ENCODE results near the gene NPHS1.
"Not testable (repeated sequence)": the region's sequence is repeated elsewhere in the genome, so short reads cannot be mapped to it uniquely, and the experiment has no call there.

The NPHS1 gene, protein sequence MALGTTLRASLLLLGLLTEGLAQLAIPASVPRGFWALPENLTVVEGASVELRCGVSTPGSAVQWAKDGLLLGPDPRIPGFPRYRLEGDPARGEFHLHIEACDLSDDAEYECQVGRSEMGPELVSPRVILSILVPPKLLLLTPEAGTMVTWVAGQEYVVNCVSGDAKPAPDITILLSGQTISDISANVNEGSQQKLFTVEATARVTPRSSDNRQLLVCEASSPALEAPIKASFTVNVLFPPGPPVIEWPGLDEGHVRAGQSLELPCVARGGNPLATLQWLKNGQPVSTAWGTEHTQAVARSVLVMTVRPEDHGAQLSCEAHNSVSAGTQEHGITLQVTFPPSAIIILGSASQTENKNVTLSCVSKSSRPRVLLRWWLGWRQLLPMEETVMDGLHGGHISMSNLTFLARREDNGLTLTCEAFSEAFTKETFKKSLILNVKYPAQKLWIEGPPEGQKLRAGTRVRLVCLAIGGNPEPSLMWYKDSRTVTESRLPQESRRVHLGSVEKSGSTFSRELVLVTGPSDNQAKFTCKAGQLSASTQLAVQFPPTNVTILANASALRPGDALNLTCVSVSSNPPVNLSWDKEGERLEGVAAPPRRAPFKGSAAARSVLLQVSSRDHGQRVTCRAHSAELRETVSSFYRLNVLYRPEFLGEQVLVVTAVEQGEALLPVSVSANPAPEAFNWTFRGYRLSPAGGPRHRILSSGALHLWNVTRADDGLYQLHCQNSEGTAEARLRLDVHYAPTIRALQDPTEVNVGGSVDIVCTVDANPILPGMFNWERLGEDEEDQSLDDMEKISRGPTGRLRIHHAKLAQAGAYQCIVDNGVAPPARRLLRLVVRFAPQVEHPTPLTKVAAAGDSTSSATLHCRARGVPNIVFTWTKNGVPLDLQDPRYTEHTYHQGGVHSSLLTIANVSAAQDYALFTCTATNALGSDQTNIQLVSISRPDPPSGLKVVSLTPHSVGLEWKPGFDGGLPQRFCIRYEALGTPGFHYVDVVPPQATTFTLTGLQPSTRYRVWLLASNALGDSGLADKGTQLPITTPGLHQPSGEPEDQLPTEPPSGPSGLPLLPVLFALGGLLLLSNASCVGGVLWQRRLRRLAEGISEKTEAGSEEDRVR (N-terminal part only)

DNA sequence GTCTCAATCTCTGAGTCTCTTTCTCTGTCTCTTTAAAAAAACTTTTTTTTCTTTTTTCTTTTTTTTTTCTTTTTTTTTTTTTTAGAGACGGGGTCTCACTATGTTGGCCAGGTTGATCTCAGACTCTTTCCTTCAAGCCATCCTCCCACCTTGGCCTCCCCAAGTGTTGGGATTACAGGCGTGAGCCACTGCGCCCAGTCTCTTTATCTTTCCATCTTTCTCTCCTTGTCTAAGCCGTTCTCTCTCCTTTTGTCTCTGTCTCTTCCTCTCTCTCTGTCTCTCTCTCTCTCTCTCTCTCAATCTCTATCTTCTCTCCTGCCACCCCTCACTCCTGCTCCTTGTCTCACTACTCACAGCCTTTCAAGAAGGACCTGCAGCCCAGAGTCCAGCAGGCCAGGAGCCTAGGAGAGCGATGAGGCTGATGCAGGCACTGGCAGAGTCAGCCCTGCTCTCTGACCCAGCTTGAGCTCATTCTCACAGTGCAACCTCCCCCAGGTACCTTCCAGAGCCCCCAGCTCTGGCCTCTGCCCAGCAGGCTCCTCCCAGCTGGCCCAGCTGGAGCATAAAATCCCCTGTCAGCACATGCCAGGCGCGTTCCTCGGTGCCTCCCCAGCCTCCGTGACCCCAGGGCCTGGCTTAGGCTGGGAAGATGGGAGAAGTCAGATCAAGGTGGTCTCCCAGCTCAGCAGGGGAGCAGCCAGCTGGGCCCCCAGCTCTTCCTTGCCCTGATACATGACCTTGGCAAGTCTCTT is at the start of gene NPHS1:
Gene NPHS1, minus strand, starts transcription at position 476 of the 752 bp plus-strand sequence. CDS start 667 bp downstream, outside the sequence.
- no peak for FAIRE-seq
- no peak for DNase-seq (ENCODE audit: low spot score)

DNA sequence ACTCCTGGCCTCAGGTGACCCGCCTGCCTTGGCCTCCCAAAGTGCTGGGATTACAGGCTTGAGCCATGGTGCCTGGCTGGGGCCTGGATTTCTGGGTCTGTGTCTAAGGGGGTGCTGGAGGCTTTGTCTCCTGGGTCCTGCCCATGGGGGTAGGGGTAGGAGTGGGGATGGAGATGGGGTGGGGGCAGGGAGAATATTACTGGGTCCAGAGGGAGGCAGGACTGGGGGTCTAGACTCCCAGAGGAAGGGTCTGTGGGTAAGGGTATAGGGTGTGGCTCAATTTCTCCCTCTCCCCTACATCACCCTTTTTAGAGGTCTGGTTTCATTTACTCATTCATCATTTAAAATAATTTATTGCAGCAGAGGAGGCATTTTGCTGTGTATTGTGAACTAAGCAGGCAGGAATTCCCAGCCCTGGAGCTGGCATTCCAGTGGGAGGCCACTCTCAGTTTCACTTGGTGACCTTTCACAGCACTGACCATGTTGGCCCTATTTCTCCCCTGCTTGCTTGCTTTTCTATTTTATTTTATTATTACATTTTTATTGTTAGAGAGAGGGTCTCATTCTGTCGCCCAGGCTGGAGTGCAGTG is 48.8 kb upstream of the NPHS1 start:
- no peak for DNase-seq (ENCODE audit: low spot score)

DNA sequence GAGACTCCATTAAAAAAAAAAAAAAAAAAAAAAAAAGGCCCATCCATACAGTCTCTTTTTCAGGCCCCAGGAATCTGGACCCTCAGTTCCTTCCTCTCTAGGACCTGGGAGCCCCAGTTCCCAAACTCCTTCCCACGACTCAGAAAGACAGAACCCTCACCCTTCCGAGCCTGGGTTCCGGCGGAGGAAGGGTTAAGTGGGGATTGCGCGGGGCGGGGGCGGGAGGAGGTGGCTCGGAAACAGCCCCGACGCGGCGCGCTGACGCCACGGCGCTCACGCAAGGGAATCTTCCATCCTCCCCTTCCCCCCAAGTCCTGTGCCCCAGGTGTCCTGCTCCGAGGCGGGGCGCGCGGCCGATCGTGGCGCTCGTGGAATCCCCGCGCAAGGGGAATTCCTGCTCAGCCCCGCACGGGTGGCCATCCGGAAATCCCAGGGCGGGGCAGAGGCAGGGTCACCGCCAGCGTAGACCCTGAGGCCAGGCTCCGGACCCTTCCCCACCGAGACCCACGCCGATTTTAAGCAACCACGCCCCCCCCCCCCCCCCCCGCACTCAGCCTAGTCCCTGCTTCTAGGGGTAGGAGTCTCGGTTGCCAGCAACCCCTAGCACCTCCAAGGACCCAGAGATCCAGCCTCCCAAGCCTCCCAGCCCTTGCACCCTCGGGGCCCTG is 47.4 kb upstream of the NPHS1 start:
- DNase-seq (ENCODE audit: low spot score), result peak; percentile 93
- FAIRE-seq, result peak; percentile 97

More for the DNA sequence above, 48.8 kb upstream of the NPHS1 start:
- FAIRE-seq, result no peak

DNA sequence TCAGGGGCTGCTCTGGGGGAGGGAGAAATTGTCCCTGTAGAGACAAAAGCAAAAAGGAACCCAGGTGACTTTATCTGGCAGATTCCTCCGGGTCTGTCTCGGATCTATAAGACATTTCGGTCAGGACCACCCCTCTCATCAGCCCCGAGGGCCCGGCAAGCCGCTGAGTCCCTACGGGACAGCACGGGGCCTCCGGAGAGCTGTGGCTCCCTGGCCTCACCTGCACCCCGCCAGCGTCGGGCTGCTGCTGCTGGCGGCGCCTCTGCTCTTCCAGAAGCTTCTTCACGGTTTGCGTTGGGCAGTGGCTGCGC is 46.1 kb upstream of the NPHS1 start:
- FAIRE-seq, result no peak
- DNase-seq (ENCODE audit: low spot score), result no peak

DNA sequence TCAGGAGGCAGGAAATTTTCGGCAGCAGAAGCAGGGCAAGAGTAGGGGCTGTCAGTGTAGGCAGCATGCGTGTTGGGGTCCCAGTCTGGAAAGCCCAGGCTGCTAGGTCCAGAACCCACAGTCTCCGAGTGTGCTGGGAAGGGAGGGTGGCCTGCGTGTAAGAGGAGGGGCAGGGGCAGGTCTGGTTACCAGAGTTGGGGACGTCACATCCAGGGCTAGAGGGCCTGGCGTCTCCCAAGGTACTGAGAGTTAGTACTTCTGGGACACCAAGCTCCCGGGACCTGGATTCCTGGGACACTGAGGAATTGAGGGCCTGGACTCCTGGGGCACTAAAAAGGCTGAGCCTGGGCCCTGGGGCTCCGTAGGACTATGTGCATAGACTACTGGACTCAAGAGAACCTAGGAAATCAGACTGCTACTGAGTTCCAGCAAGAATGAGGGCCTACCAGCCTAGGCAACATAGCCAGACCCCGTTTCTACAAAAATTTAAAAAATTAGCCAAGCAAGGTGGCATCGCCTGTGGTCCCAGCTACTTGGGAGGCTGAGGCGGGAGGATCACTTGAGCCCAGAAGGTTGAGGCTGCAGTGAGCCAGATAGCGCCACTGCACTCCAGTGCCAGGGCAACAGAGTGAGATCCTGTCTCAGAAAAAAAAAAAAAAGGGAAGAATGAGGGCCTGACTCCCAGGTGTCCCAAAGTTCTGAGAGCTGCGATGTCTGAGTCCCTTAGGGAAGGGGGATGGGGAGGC is 45.6 kb upstream of the NPHS1 start:
- FAIRE-seq, result no peak
- DNase-seq (ENCODE audit: low spot score), result no peak

DNA sequence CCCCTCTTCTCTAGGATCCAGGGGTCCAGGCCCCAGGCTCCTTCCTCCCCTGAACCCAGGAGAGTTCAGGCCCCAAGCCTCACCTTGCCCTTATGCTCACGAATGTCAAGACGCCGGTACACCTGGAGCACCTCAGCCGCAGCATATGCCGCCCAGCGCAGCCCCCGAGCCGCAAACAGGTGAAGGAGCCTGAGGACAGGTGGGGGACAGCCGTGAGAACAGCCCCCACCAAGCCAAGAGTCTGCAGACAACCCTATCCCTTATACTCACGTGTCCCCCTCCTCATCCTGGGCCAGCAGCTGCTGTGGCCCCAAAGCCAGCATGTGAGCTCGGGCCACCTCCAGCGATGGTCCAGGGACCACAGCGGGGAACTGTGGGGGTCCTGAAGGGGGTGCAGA is 44.3 kb upstream of the NPHS1 start:
- FAIRE-seq, result no peak
- no peak for DNase-seq (ENCODE audit: low spot score)

DNA sequence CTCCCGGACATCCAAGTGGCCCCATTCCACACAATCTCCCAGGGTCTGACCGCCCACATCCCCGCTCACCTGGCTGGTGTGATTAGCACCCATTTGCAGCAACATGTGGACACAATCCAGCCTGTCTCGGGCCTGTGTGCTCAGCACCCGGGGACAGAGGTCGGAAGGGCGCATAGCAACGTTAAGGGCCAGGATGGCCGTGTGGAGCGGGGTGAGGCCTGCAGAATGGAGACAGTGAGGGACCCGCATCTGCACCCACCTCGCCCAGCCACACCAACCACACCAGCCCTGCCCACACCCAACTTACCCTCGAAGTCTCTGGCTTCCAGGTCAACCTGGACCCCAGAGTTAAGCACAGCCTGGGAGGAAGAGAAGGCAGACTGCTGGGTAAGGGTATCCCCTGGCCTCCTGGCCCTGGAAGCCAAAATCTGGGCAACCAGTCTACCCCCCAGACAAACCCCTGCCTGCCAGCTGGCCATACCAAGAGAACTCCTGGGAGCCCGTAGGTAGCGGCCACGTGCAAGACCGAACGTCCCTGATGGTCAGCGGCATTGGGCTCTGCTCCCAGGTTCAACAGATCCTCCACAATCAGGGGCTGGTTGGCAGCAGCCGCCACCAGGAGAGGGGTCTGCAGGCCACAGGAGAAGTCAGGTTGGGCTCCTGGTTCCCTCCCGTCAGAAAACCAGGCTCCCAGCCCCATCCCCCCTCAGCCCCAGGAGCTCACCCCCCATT is 43.8 kb upstream of the NPHS1 start:
- DNase-seq (ENCODE audit: low spot score) (no peak), FAIRE-seq (no peak)

DNA sequence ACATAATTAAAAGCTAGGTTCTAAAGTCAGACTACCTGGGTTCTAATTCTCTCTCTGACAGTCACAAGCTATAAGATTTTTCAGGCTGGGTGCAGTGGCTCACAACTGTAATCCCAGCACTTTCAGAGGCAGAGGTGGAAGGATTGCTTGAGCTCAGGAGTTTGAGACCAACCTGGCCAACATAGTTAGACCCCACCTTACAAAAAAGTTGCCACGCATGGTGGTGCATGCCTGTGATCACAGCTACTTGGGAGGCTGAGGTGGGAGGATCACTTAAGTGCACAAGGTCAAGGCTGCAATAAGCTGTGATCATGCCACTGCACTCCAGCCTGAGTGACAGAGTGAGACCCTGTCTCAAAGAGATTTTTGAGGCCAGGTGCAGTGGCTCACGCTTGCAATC is 42.0 kb upstream of the NPHS1 start:
- no peak for FAIRE-seq
- DNase-seq (ENCODE audit: low spot score), result no peak

DNA sequence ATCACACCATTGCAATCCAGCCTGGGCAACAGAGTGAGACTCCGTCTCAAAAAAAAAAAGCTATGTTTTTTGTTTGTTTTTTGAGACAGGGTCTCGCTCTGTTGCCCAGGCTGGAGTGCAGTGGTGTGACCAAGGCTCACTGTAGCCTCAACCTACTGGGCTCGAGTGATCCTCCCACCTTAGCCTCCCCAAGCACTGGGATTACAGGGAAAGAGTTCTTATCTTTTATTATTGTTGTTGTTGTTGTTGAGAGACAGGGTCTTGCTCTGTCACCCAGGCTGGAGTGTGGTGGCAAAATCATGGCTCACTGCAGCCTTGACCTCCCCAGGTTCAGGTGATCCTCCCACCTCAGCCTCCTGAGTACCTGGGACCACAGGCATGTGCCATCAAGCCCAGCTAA is 39.5 kb upstream of the NPHS1 start:
- DNase-seq (ENCODE audit: low spot score); FAIRE-seq: not testable (repeated sequence)

DNA sequence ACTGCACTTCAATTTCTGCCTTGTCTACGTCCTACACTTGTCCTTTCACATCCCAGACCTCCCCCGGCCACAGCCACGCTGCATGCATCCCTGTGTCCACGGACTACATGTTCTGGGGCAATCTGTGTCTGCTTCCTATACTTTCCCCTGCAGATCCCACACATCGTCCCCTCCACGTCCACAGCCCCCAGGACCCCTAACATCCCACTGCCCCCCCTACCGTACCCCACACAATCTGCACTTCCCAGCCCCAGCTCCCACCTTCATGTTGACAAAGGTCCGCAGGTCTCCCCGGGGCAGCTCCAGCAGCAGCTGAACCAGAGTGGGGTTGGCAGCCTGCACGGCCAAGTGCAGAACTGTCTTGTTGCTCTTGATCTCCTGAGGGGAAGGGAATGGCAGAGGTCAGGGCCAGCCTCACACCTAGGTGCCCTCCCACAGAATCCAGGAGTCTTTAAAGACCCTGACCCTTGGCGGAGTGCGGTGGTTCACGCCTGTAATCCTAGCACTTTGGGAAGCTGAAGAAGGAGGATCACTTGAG is 37.9 kb upstream of the NPHS1 start:
- no peak for FAIRE-seq

DNA sequence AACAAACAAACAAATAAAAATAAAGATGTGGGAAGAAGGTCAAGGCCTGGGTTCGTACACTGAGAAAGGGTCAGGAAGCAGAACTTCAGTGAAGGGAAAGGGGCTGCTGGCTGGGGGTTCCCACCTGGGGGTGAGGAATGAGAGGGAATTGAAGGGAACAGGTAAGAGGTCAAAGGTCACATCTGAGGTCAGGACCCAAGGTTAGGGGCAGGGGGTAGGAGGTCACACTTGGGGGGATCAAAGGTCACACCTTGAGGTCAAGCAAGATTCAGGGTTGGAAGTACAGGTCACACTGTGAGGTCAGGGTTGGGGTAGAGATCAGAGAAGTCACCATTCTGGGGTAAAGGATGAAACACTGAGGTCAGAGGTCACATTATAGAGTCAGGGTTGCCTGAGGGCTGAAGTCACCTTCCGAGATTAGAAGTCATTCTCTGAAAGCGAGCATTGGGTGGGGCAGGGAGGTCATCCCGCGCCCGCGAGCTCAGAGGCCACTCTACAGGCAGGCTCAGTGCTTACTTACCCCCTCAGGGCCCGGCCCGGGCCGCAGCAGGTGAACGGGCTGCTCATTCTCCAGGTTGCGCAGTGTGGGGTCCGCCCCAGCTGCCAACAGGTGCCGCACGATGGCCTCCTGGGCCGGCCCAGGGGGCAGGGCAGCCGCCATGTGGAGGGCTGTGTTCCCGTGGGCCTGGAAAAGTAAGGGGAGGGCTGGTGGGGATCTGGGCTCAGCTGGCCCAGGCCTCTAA is 37.2 kb upstream of the NPHS1 start:
- no peak for FAIRE-seq
- no peak for DNase-seq (ENCODE audit: low spot score)

More for the DNA sequence above, 37.9 kb upstream of the NPHS1 start:
- DNase-seq (ENCODE audit: low spot score), result no peak

DNA sequence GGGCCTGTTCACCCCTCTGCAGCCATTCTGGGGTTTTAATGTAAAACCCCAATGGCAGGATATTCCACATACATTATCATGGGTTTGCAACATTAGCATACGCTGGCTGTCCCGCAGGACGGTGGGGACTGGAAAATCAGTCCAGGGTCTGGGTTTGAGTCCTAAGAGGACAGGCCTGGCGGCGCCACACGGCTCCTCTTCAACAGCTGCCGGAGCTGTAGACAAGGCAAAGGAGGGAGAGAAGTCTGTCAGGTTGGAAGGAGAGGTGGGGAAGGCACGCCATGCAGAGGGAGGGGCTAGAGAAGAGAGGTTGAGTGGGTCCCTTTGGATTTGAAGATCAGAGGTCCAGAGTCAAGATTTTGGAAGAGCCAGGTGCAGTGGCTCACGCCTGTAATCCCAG is 36.1 kb upstream of the NPHS1 start:
- FAIRE-seq, result no peak
- DNase-seq (ENCODE audit: low spot score), result no peak

DNA sequence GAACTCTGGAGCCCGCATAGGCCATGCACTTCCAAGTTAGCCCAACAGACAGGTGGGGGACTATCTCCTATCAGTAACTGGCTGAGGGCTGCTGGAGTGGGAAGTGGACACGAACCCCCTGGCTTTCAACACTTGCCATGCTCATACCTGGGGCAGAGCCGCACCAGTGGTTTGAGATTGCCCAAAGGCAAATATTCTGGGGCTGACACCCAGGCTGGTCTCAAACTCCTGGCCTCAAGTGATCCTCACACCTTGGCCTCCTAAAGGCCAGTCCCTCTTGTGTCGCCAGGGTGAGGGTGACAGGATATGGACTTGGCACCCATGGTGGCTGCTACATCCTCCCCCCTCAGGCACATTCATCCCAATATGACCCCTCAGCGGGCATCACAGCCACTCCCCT is 34.9 kb upstream of the NPHS1 start:
- DNase-seq (ENCODE audit: low spot score), result no peak

DNA sequence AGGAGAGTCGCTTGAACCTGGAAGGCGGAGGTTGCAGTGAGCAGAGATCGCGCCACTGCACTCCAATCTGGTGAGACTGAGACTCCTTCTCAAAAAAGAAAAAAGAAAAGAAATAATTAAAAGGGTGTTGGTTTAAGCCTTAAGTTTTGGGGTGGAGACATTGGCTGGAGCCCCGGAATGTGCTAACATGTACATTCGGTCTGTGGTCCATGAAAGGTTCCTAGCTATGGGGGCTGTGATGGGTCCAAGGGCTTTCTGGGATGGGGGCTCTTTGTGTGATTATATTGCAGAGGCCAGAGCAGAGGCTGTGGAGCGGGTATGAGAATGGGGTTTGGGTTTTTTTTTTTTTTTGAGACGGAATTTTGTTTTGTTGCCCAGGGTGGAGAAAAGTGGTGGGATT is 33.6 kb upstream of the NPHS1 start:
- no peak for DNase-seq (ENCODE audit: low spot score)
- FAIRE-seq, result no peak

More for the DNA sequence above, 34.9 kb upstream of the NPHS1 start:
- FAIRE-seq, result no peak

DNA sequence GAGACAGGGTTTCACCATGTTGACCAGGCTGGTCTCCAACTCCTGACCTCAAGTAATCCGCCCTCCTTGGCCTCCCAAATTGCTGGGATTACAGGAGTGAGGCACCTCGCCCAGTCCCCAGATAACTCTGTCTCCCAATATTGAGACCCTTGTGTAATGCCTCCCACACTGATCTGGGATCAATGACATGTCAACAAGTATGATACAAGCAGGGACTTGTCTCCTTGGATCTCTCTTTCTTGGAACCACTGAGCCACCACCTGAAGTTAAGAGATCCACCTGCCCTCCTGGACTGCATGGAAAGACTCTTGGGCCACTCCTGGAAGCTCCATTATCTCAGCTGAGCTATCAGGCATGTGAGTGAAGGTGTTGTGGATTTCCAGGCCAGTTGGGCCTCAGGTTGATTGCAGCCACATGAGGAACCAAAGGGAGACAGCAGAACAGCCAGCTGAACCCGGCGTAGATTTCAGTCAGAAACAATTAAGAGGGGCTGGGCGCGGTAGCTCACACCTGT is 33.0 kb upstream of the NPHS1 start:
- FAIRE-seq, result no peak
- DNase-seq (ENCODE audit: low spot score), result no peak

DNA sequence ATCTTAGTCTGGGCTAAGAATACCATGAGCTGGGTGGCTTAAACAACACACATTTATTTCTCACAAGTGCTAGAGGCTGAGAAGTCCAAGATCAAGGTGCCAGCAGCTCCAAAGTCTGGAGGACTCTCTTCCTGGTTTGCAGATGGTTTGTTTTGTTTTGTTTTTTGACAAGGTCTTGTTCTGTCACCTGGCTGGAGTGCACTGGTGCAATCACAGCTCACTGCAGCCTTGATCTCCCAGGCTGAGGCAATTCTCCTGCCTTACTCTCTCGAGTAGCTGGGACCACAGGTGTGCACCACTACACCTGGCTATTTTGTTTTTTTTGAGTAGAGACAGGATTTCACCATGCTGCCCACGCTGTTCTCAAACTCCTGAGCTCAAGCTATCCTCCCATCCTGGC is 31.6 kb upstream of the NPHS1 start:
- FAIRE-seq (no peak), DNase-seq (ENCODE audit: low spot score) (no peak)

DNA sequence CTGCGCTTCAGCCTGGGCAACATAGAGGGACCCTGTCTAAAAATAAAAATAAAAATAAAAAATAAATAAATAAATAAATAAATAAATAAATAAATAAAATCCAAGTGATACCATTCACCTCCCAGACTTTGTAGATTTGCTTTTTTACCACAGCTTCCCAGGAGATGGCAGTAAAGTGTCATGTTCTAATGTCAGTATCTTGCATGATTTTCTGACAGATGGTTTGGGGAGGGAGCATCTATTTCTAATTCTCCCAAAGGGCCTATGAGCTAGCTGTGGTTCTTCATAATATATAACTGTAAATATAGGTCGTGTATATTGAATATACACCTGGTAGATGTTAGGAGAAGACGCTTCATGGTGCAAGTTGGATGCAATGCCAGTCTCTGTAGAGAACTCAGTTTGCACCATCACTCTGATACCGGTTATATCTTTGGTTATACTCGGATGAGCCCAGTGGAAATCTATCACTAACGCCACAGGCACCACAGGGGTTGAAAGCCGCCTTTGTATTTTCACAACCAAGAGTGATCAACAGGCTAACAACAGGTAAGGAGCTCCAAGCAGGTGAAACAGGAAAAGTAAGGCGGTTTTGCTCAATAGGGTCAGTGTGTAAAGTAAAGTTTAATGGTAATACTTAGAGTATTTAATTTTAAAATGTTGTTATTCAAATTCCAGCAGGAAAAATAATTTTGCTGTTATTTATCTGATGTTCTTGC is 30.0 kb upstream of the NPHS1 start:
- peak; percentile 58 for DNase-seq (ENCODE audit: low spot score)
- FAIRE-seq, result no peak
